Smooth muscle cell (in vitro differentiated cells): ENCODE data around the gene SLITRK4. TPM values are rescaled to one million over a fixed set of nuclear protein-coding genes. Genes with fewer than 3 reads are reported as not detected.
A peak's percentile ranks its signal among the peaks of the same experiment; 100 is the strongest.

Experiments
- DNase-seq: peaks from one replicate; lab custom pipeline; 2025; ENCODE audit not compliant: unreplicated experiment; lab: John Stamatoyannopoulos, UW
- H2AFZ ChIP-seq: fragments of 200-600 bp; sonication (generic); 2 replicates; pipeline ENCODE4 v1.6.0; 2016; ENCODE audit warnings: antibody characterized with exemption, low read depth, mild to moderate bottlenecking
- H3F3A ChIP-seq: fragments of 200-600 bp; sonication (generic); 2 replicates; pipeline ENCODE4 v1.6.0; 2017; ENCODE audit warnings: antibody characterized with exemption, low read depth
- H3K27ac ChIP-seq: fragments of 200-600 bp; sonication (generic); 2 replicates; pipeline ENCODE4 v1.5.1; 2016; ENCODE audit warnings: low read depth, mild to moderate bottlenecking
- H3K27me3 ChIP-seq: fragments of 200-600 bp; sonication (generic); 2 replicates; pipeline ENCODE4 v1.6.1; 2016; ENCODE audit warnings: low read depth, mild to moderate bottlenecking
- H3K36me3 ChIP-seq: fragments of 200-600 bp; sonication (generic); 2 replicates; pipeline ENCODE4 v1.5.1; 2016; ENCODE audit warnings: low read depth
- H3K4me1 ChIP-seq: fragments of 200-600 bp; sonication (generic); 2 replicates; pipeline ENCODE4 v1.5.1; 2016; ENCODE audit warnings: low read depth
- H3K4me2 ChIP-seq: fragments of 200-600 bp; sonication (generic); 2 replicates; pipeline ENCODE4 v1.6.0; 2016; ENCODE audit warnings: mild to moderate bottlenecking
- H3K4me3 ChIP-seq: fragments of 200-600 bp; sonication (generic); 2 replicates; pipeline ENCODE4 v1.5.1; 2016; ENCODE audit warnings: mild to moderate bottlenecking
- H3K79me2 ChIP-seq: fragments of 200-600 bp; sonication (generic); 2 replicates; pipeline ENCODE4 v1.6.0; 2016; ENCODE audit warnings: low read depth, mild to moderate bottlenecking
- H3K9ac ChIP-seq: fragments of 200-600 bp; sonication (generic); 2 replicates; pipeline ENCODE4 v1.6.0; 2016; ENCODE audit warnings: low read depth
- H3K9me3 ChIP-seq: fragments of 200-600 bp; sonication (generic); replicated peaks from 2 replicates; pipeline ENCODE4 v1.5.1; 2016; ENCODE audit warnings: low read depth
- H4K20me1 ChIP-seq: fragments of 200-600 bp; sonication (generic); 2 replicates; pipeline ENCODE4 v1.6.0; 2016; ENCODE audit warnings: low read depth
- CTCF ChIP-seq: fragments of 200-600 bp; sonication (generic); IDR thresholded peaks from 2 replicates; pipeline ENCODE4 v1.5.1; 2017; ENCODE audit warnings: borderline replicate concordance, mild to moderate bottlenecking, antibody characterized with exemption; ENCODE audit not compliant: insufficient read depth, poor library complexity, severe bottlenecking
- WGBS: methylation state at CpG from one replicate; pipeline ENCODE4 v1.1.7; 2016; ENCODE audit warnings: low lambda C conversion rate; 5-methylcytosine and 5-hydroxymethylcytosine counted together
- polyA plus RNA-seq: library from polyadenylated mRNA; unstranded; fragments of >200 nt; fragmentation: Nextera tagmentation; extraction: Ambion mirVana; gene quantifications from 2 replicates; pipeline ENCODE4 v1.2.1, GENCODE V29; 2016
- total RNA-seq: library from RNA; depleted of rRNA; stranded (reverse); fragments of >200 nt; gene quantifications from 2 replicates; pipeline ENCODE4 v1.2.3, GENCODE V29; 2014

The SLITRK4 gene
- 25.1 and 25.3 TPM in 2 replicates for total RNA-seq
- 11.9 and 16.0 TPM in 2 replicates for polyA plus RNA-seq

GRCh38 chrX:143635915-143636314, at the start of gene SLITRK4:
SLITRK4 (minus strand) TSS chrX:143636101; CDS start chrX:143631108, 4,993 bp downstream.
- H3K4me1 ChIP-seq: no peaks in the 10 kb centered on the region
- H3K27ac ChIP-seq: no peak within 1 kb of the TSS
- H3F3A ChIP-seq: no peaks in the 10 kb centered on the region
- no peak within 1 kb of the TSS for H3K9ac ChIP-seq
- peak within 1 kb of the TSS; percentile 55 for H3K4me3 ChIP-seq
- no peak for TF ChIP-seq CTCF
- H3K36me3 ChIP-seq: no peaks in the 10 kb centered on the region
- peak within 1 kb of the TSS; percentile 87 for H3K4me2 ChIP-seq
- H3K9me3 ChIP-seq: no peaks in the 10 kb centered on the region
- H3K27me3 ChIP-seq: no peaks in the 10 kb centered on the region
- WGBS: 39% methylated on average over 10 of the region's 10 CpGs
- H2AFZ ChIP-seq: peak within 1 kb of the TSS; percentile 72
- DNase-seq: no peak
- no peaks in the 10 kb centered on the region for H4K20me1 ChIP-seq
- H3K79me2 ChIP-seq: no peaks in the 10 kb centered on the region

GRCh38 chrX:143683486-143683885, 47.6 kb upstream of the SLITRK4 start:
- Histone ChIP-seq H3K27ac (no peak overlapping the region), H3K27me3 (no peaks in the 10 kb centered on the region), H3K4me3 (no peak overlapping the region), H3F3A (no peaks in the 10 kb centered on the region), H4K20me1 (no peaks in the 10 kb centered on the region), H2AFZ (no peak overlapping the region), H3K79me2 (no peaks in the 10 kb centered on the region), H3K4me2 (no peak overlapping the region), H3K4me1 (no peaks in the 10 kb centered on the region), H3K9ac (no peak overlapping the region), H3K9me3 (no peaks in the 10 kb centered on the region), H3K36me3 (no peaks in the 10 kb centered on the region)
- DNase-seq: no peak
- 61% methylated on average over 3 of the region's 3 CpGs for WGBS
- no peak for TF ChIP-seq CTCF

GRCh38 chrX:143674926-143675325, 39.0 kb upstream of the SLITRK4 start:
- no peaks in the 10 kb centered on the region for H3K36me3 ChIP-seq
- H3K4me3 ChIP-seq: no peak overlapping the region
- TF ChIP-seq CTCF: no peak
- WGBS: 74% methylated on average over 4 of the region's 4 CpGs
- H3K9me3 ChIP-seq: no peaks in the 10 kb centered on the region
- H3K9ac ChIP-seq: no peak overlapping the region
- H3F3A ChIP-seq: no peaks in the 10 kb centered on the region
- no peaks in the 10 kb centered on the region for H3K4me1 ChIP-seq
- no peaks in the 10 kb centered on the region for H4K20me1 ChIP-seq
- H3K27ac ChIP-seq: no peak overlapping the region
- no peaks in the 10 kb centered on the region for H3K79me2 ChIP-seq
- H2AFZ ChIP-seq: no peak overlapping the region
- no peak for DNase-seq
- H3K27me3 ChIP-seq: no peaks in the 10 kb centered on the region
- no peak overlapping the region for H3K4me2 ChIP-seq

- Histone ChIP-seq H3K36me3 (no peaks in the 10 kb centered on the region), H3K79me2 (no peaks in the 10 kb centered on the region), H2AFZ (no peak overlapping the region), H3K4me1 (no peaks in the 10 kb centered on the region), H3K4me2 (no peak overlapping the region), H4K20me1 (no peaks in the 10 kb centered on the region), H3K4me3 (no peak overlapping the region), H3K9me3 (no peaks in the 10 kb centered on the region), H3F3A (no peaks in the 10 kb centered on the region), H3K27ac (no peak overlapping the region), H3K9ac (no peak overlapping the region), H3K27me3 (no peaks in the 10 kb centered on the region)
- TF ChIP-seq CTCF: peak; percentile 26
- DNase-seq: no peak
- 25% methylated on average over 5 of the region's 5 CpGs for WGBS
Measured at GRCh38 chrX:143669395-143669794, 33.5 kb upstream of the SLITRK4 start.
